Prostate gland (tissue), 2 donors: Measurements from ENCODE around the gene PRTG. TPM values are rescaled to one million over a fixed set of nuclear protein-coding genes. Genes with fewer than 3 reads are reported as not detected.
"Not testable (repeated sequence)": the region's sequence is repeated elsewhere in the genome, so short reads cannot be mapped to it uniquely, and the experiment has no call there.

ENCODE experiments used
- DNase-seq: peaks from one replicate; pipeline ENCODE4 v3.0.0-alpha.2; 2019; ENCODE audit warnings: low spot score
- H3K27ac ChIP-seq, 2 donors: fragments of 200-600 bp; sonication (generic); 2 replicates each; pipeline ENCODE4 v1.5.1; 2017 to 2019
- H3K27me3 ChIP-seq: fragments of 200-600 bp; sonication (generic); replicated peaks from 2 replicates; pipeline ENCODE4 v1.5.1; 2019; ENCODE audit not compliant: insufficient read depth
- H3K36me3 ChIP-seq, 2 donors: fragments of 200-600 bp; sonication (generic); 1 replicate in 1 of 2; 2 replicates in 1 of 2; pipeline versions ENCODE4 v1.5.1 to v1.8.1; 2017 to 2019
- H3K4me1 ChIP-seq: fragments of 200-600 bp; sonication (generic); replicated peaks from 2 replicates; pipeline ENCODE4 v1.5.1; 2019
- H3K4me3 ChIP-seq, 2 donors: fragments of 200-600 bp; sonication (generic); 2 replicates each; pipeline ENCODE4 v1.5.1; 2017 to 2019
- H3K9me3 ChIP-seq: fragments of 200-600 bp; sonication (generic); 2 replicates; pipeline ENCODE4 v1.5.1; 2017
- CTCF ChIP-seq, 4 experiments: fragments of 200-600 bp in 2 of 4; fragments of 450-650 bp in 2 of 4; sonication (generic) in 2 of 4; IDR thresholded peaks; 1 replicate in 3 of 4; 2 replicates in 1 of 4; pipeline ENCODE4 v1.5.1; 2016 to 2019; ENCODE audit warnings: antibody characterized with exemption in 4 of 4, mild to moderate bottlenecking in 2 of 4, moderate library complexity in 2 of 4
- POLR2A ChIP-seq: fragments of 450-650 bp; IDR thresholded peaks from one replicate; pipeline ENCODE4 v1.6.1; 2016; ENCODE audit warnings: antibody characterized with exemption, mild to moderate bottlenecking
- POLR2AphosphoS5 ChIP-seq: sonication (generic); formaldehyde crosslinking; IDR thresholded peaks from one replicate; pipeline ENCODE4 v1.6.1; 2017; ENCODE audit warnings: antibody characterized with exemption
- WGBS: methylation state at CpG from one replicate; pipeline ENCODE4 v1.1.5; 2018; 5-methylcytosine and 5-hydroxymethylcytosine counted together
- intact Hi-C: fragments of 100-400 bp; cut with DNase I; formaldehyde crosslinking; loops from one replicate; pipeline ENCODE4 v1.14.2; 2022
- total RNA-seq, 2 donors: library from RNA; depleted of rRNA; stranded (reverse); fragments of >200 nt; gene quantifications; one replicate each; pipeline ENCODE4 v1.1.0, GENCODE V29; 2016

PRTG gene
- total RNA-seq, 2 donors from 2014 or later, result 6.1 to 9.4 TPM

- intact Hi-C loops, result no loop called here
- no peak for TF ChIP-seq POLR2AphosphoS5
- no peak for TF ChIP-seq CTCF (IDR thresholded peaks at IDR 0.05)
- TF ChIP-seq POLR2A, result no peak
- H3K4me1 ChIP-seq, result no peaks in the 10 kb centered on the region
- 93% methylated on average over 5 of the region's 5 CpGs for WGBS
- no peaks in the 10 kb centered on the region for H3K27me3 ChIP-seq
- no peak overlapping the region for H3K27ac ChIP-seq
- H3K36me3 ChIP-seq, result no peaks in the 10 kb centered on the region
- H3K4me3 ChIP-seq, result no peak overlapping the region
- no peaks in the 10 kb centered on the region for H3K9me3 ChIP-seq
- no peak for DNase-seq
Observed at GRCh38 chr15:55606214-55606613, 136.7 kb downstream of the PRTG start.

- no peaks in the 10 kb centered on the region for H3K27me3 ChIP-seq
- 89% methylated on average over 5 of the region's 5 CpGs for WGBS
Observed at GRCh38 chr15:55601374-55601773, 141.6 kb downstream of the PRTG start.

GRCh38 chr15:55599439-55599838 lies 143.5 kb downstream of the PRTG start:
- no peak for DNase-seq
- intact Hi-C loops, result no loop called here
- H3K9me3 ChIP-seq, result no peaks in the 10 kb centered on the region
- H3K27me3 ChIP-seq, result no peaks in the 10 kb centered on the region
- WGBS, result 89% methylated on average over 3 of the region's 3 CpGs
- H3K4me3 ChIP-seq, result no peak overlapping the region
- TF ChIP-seq POLR2AphosphoS5, result no peak
- H3K4me1 ChIP-seq, result no peaks in the 10 kb centered on the region
- H3K27ac ChIP-seq, result no peak overlapping the region
- H3K36me3 ChIP-seq, result no peaks in the 10 kb centered on the region

More at GRCh38 chr15:55601374-55601773, 141.6 kb downstream of the PRTG start:
- Histone ChIP-seq H3K9me3 (no peaks in the 10 kb centered on the region), H3K4me1 (no peaks in the 10 kb centered on the region), H3K27ac (no peak overlapping the region), H3K36me3 (no peaks in the 10 kb centered on the region), H3K4me3 (no peak overlapping the region)
- TF ChIP-seq CTCF (IDR thresholded peaks at IDR 0.05), result no peak
- TF ChIP-seq POLR2A, result no peak
- TF ChIP-seq POLR2AphosphoS5, result no peak
- no peak for DNase-seq
- intact Hi-C loops, result no loop called here

GRCh38 chr15:55593019-55593418 lies 149.9 kb downstream of the PRTG start:
- H3K36me3 ChIP-seq, H3K4me1 ChIP-seq, H3K9me3 ChIP-seq, H3K4me3 ChIP-seq, H3K27me3 ChIP-seq, DNase-seq, H3K27ac ChIP-seq, intact Hi-C loops: not testable (repeated sequence)
- 96% methylated on average over 1 of the region's 1 CpG for WGBS

GRCh38 chr15:55590788-55591187 lies 152.2 kb downstream of the PRTG start:
- 69% methylated on average over 3 of the region's 3 CpGs for WGBS
- Histone ChIP-seq H3K36me3 (no peaks in the 10 kb centered on the region), H3K27ac (no peak overlapping the region), H3K4me1 (no peaks in the 10 kb centered on the region), H3K27me3 (no peaks in the 10 kb centered on the region), H3K9me3 (no peaks in the 10 kb centered on the region), H3K4me3 (no peak overlapping the region)
- TF ChIP-seq CTCF (IDR thresholded peaks at IDR 0.05) (no peak), POLR2AphosphoS5 (no peak), POLR2A (no peak)
- DNase-seq, result no peak
- intact Hi-C loops, result no loop called here

- Histone ChIP-seq H3K4me3 (no peak overlapping the region), H3K36me3 (no peaks in the 10 kb centered on the region), H3K4me1 (no peaks in the 10 kb centered on the region), H3K9me3 (no peaks in the 10 kb centered on the region), H3K27me3 (no peaks in the 10 kb centered on the region), H3K27ac (peak overlapping the region in 1 of 2 donors; percentile 88)
- WGBS, result 95% methylated on average over 10 of the region's 10 CpGs
- TF ChIP-seq CTCF (IDR thresholded peaks at IDR 0.05), result no peak
- TF ChIP-seq POLR2A, result no peak
- TF ChIP-seq POLR2AphosphoS5, result no peak
- intact Hi-C loops, result loop anchor here (10.0 kb wide), 1 partner anchor 184 kb away; the partner anchor contains the start of genes CCPG1 and PIERCE2
- no peak for DNase-seq
Observed at GRCh38 chr15:55589287-55589686, 153.7 kb downstream of the PRTG start.
